ENCODE data around the gene MOSPD3.
"Not testable (repeated sequence)": the region's sequence is repeated elsewhere in the genome, so short reads cannot be mapped to it uniquely, and the experiment has no call there.

The MOSPD3 gene

GRCh38 chr7:100623951-100624824 lies 11.8 kb downstream of the MOSPD3 start:
- no peak for DNase-seq (ENCODE audit: low read depth in 3 of 3, low spot score in 1 of 3)

GRCh38 chr7:100626055-100626454 lies 13.7 kb downstream of the MOSPD3 start:
- no peak for DNase-seq (ENCODE audit: low read depth in 3 of 3, low spot score in 1 of 3)

GRCh38 chr7:100626530-100627237 lies 14.3 kb downstream of the MOSPD3 start:
- DNase-seq (ENCODE audit: low read depth in 3 of 3, low spot score in 1 of 3): peak; percentile 78 to 85 (median 79)

GRCh38 chr7:100627238-100627549 lies 14.9 kb downstream of the MOSPD3 start:
- no peak for DNase-seq (ENCODE audit: low read depth in 3 of 3, low spot score in 1 of 3)

- DNase-seq (ENCODE audit: low read depth in 3 of 3, low spot score in 1 of 3): no peak
These were observed 16.9 kb downstream of the MOSPD3 start for GRCh38 chr7:100629117-100629716.

GRCh38 chr7:100630066-100630465 lies 17.7 kb downstream of the MOSPD3 start:
- no peak for DNase-seq (ENCODE audit: low read depth in 3 of 3, low spot score in 1 of 3)

- peak in 1 of 3 donors; percentile 12 for DNase-seq (ENCODE audit: low read depth in 3 of 3, low spot score in 1 of 3)
These were observed 20.8 kb downstream of the MOSPD3 start for GRCh38 chr7:100632951-100633717.

- DNase-seq (ENCODE audit: low read depth in 3 of 3, low spot score in 1 of 3): no peak
These were observed 27.7 kb downstream of the MOSPD3 start for GRCh38 chr7:100639995-100640516.

- DNase-seq (ENCODE audit: low read depth in 3 of 3, low spot score in 1 of 3): no peak
These were observed 28.4 kb downstream of the MOSPD3 start for GRCh38 chr7:100640517-100641440.

- no peak for DNase-seq (ENCODE audit: low read depth in 3 of 3, low spot score in 1 of 3)
These were observed 29.1 kb downstream of the MOSPD3 start, which contains the start of gene TFR2 for GRCh38 chr7:100641463-100641859. TFR2 (minus strand) TSS chr7:100641552; CDS start chr7:100641509, 43 bp downstream.

GRCh38 chr7:100641860-100642533 lies 29.7 kb downstream of the MOSPD3 start:
- DNase-seq (ENCODE audit: low read depth in 3 of 3, low spot score in 1 of 3): no peak

- no peak for DNase-seq (ENCODE audit: low read depth in 3 of 3, low spot score in 1 of 3)
These were observed 30.2 kb downstream of the MOSPD3 start for GRCh38 chr7:100642534-100642907.

- DNase-seq (ENCODE audit: low read depth in 3 of 3, low spot score in 1 of 3): no peak
These were observed 37.7 kb downstream of the MOSPD3 start for GRCh38 chr7:100649826-100650565.

GRCh38 chr7:100654908-100655831 lies 42.8 kb downstream of the MOSPD3 start:
- no peak for DNase-seq (ENCODE audit: low read depth in 3 of 3, low spot score in 1 of 3)

GRCh38 chr7:100655908-100656674 lies 43.8 kb downstream of the MOSPD3 start, which contains the start of gene ACTL6B:
ACTL6B (minus strand) TSS chr7:100656448; CDS start chr7:100656354, 94 bp downstream.
- no peak for DNase-seq (ENCODE audit: low read depth in 3 of 3, low spot score in 1 of 3)

GRCh38 chr7:100662194-100662776 lies 49.9 kb downstream of the MOSPD3 start:
- DNase-seq (ENCODE audit: low read depth in 3 of 3, low spot score in 1 of 3): not testable (repeated sequence)
